Rectal smooth muscle tissue (tissue), 1 donor: ENCODE data around the gene LOXL4.

Experiments
- H3K27ac ChIP-seq: one replicate; pipeline ENCODE4 v1.7.0; 2013; ENCODE audit warnings: low read depth, low read length, inconsistent platforms
- H3K27me3 ChIP-seq: one replicate; pipeline ENCODE4 v1.7.0; 2013; ENCODE audit warnings: low read length; ENCODE audit not compliant: control insufficient read depth, insufficient read depth
- H3K36me3 ChIP-seq: one replicate; pipeline ENCODE4 v1.7.0; 2013; ENCODE audit warnings: low read length; ENCODE audit not compliant: control insufficient read depth, insufficient read depth
- H3K4me1 ChIP-seq: one replicate; pipeline ENCODE4 v1.7.0; 2013; ENCODE audit warnings: low read length; ENCODE audit not compliant: control insufficient read depth, insufficient read depth
- H3K4me3 ChIP-seq: one replicate; pipeline ENCODE4 v1.7.0; 2013; ENCODE audit warnings: low read length
- H3K9ac ChIP-seq: one replicate; pipeline ENCODE4 v1.7.0; 2013; ENCODE audit warnings: low read length

LOXL4 gene

DNA sequence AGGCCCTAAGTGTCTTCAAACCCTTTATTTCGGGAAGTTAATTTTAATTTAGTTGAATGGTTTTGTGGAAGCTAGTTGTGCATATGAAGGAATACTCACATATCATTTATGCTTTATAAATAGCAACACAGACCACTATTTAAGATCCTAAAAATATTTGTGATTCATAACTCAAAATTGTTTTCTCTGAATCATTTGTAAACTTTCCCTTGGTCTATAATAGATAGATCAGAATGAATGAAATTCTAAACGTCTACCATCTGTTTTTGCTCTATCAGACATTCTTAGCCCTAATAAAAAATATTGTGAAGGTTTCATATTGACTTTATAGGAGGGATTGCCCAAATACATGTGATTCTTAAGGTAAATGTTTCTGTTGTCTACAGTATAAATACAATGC, 43.5 kb downstream of the LOXL4 start:
- no peaks in the 10 kb centered on the region for H3K4me1 ChIP-seq
- H3K4me3 ChIP-seq, result no peak overlapping the region
- H3K27ac ChIP-seq, result no peak overlapping the region
- no peak overlapping the region for H3K9ac ChIP-seq
- H3K27me3 ChIP-seq, result no peaks in the 10 kb centered on the region
- no peaks in the 10 kb centered on the region for H3K36me3 ChIP-seq

GRCh38 chr10:98223874-98224273, 44.1 kb downstream of the LOXL4 start:
- Histone ChIP-seq H3K9ac (no peak overlapping the region), H3K27me3 (no peaks in the 10 kb centered on the region), H3K27ac (no peak overlapping the region), H3K36me3 (no peaks in the 10 kb centered on the region), H3K4me3 (no peak overlapping the region), H3K4me1 (no peaks in the 10 kb centered on the region)

GRCh38 chr10:98217801-98218200, 50.2 kb downstream of the LOXL4 start:
- Histone ChIP-seq H3K27me3 (no peaks in the 10 kb centered on the region), H3K9ac (no peak overlapping the region), H3K27ac (no peak overlapping the region), H3K4me3 (no peak overlapping the region), H3K4me1 (no peaks in the 10 kb centered on the region), H3K36me3 (no peaks in the 10 kb centered on the region)

DNA sequence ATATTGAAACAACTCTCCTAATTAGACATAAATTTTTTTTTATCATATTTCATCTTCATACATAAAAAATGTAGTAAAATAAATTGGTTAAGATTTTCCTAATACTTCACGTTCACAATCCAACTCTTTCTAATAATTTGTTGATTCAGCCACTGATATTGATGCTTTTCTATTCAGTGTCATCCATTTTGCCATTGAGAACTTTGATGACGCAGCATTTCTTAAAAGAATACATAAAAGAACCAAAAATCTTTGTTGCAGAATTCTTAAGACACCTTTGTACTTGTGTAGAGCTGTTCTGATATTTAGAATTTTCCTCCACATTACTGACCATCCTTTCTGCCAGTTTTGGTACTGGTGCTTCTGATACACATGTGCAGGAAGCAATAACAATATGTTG, 52.6 kb downstream of the LOXL4 start:
- H3K36me3 ChIP-seq, result no peaks in the 10 kb centered on the region
- H3K27ac ChIP-seq, result no peak overlapping the region
- H3K9ac ChIP-seq, result no peak overlapping the region
- H3K27me3 ChIP-seq, result no peaks in the 10 kb centered on the region
- H3K4me1 ChIP-seq, result no peaks in the 10 kb centered on the region
- H3K4me3 ChIP-seq, result no peak overlapping the region

DNA sequence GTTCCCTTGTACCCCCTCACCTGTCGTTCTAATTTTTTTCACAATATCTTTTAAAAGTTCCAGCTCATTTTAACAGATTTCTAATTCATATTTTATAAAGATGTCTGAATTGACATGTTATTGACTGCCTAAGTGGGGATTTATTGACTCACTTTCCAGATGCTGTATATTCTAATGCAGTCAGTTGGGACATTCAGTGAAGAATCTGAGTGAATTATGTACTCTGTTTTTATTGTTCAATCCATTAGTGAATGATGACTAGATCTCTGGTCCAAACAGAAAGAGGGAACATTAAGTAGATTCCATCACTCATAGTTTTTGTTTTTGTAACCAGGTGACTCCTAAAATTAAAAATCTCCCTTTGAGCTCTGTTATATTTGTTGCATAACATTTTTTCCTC, 54.3 kb downstream of the LOXL4 start:
- no peak overlapping the region for H3K4me3 ChIP-seq
- H3K4me1 ChIP-seq, result no peaks in the 10 kb centered on the region
- no peaks in the 10 kb centered on the region for H3K27me3 ChIP-seq
- no peak overlapping the region for H3K9ac ChIP-seq
- no peaks in the 10 kb centered on the region for H3K36me3 ChIP-seq
- no peak overlapping the region for H3K27ac ChIP-seq

- H3K27ac ChIP-seq, result no peak overlapping the region
- H3K36me3 ChIP-seq, result peaks cover 2% of the 10 kb centered on the region
- H3K27me3 ChIP-seq, result no peaks in the 10 kb centered on the region
These were observed 55.8 kb downstream of the LOXL4 start for GRCh38 chr10:98212196-98212595.

GRCh38 chr10:98209441-98209840, 58.6 kb downstream of the LOXL4 start:
- Histone ChIP-seq H3K4me1 (no peaks in the 10 kb centered on the region), H3K4me3 (no peak overlapping the region), H3K9ac (no peak overlapping the region), H3K36me3 (peaks cover 2% of the 10 kb centered on the region), H3K27ac (no peak overlapping the region), H3K27me3 (no peaks in the 10 kb centered on the region)

More at GRCh38 chr10:98212196-98212595, 55.8 kb downstream of the LOXL4 start:
- Histone ChIP-seq H3K4me3 (no peak overlapping the region), H3K4me1 (no peaks in the 10 kb centered on the region), H3K9ac (no peak overlapping the region)

DNA sequence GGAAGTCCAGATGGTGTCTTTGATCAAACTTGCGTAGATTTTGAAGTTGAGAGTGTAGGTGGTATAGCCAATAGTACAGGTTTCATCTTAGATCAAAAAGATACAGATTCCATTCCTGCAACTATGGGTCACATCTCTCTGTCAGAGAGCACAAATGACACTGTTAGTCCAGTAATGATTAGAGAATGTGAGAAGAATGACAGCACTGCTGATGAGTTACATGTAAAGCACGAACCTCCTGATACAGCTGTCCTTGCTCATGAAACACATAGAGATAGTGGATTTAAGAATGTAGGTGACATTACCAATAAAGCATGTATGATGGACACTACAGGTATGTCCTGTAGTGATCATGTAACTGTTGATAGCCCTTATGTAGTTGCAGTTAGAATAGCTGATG, 59.1 kb downstream of the LOXL4 start:
- no peak overlapping the region for H3K9ac ChIP-seq
- no peaks in the 10 kb centered on the region for H3K27me3 ChIP-seq
- H3K4me3 ChIP-seq, result no peak overlapping the region
- H3K36me3 ChIP-seq, result peaks cover 2% of the 10 kb centered on the region
- no peaks in the 10 kb centered on the region for H3K4me1 ChIP-seq
- no peak overlapping the region for H3K27ac ChIP-seq

GRCh38 chr10:98205351-98205750, 62.6 kb downstream of the LOXL4 start:
- H3K4me1 ChIP-seq, result no peaks in the 10 kb centered on the region
- H3K9ac ChIP-seq, result no peak overlapping the region
- H3K36me3 ChIP-seq, result peaks cover 2% of the 10 kb centered on the region

DNA sequence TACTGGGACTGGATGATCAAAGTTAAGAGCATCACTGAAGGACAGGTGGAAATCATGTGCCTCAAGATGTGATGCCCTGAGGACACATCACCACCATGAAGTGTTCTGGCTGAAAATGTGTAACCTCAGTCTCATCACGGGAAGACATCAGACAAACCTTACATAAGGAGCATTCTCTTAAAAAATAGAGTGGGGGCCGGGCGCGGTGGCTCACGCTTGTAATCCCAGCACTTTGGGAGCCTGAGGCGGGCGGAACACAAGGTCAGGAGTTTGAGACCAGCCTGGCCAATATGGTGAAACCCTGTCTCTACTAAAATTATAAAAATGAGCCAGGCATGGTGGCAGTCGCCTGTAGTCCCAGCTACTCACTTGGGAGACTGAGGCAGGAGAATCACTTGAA, 65.6 kb downstream of the LOXL4 start:
- Histone ChIP-seq H3K9ac (no peak overlapping the region), H3K4me1 (no peaks in the 10 kb centered on the region), H3K27ac (no peak overlapping the region), H3K36me3 (no peaks in the 10 kb centered on the region), H3K27me3 (no peaks in the 10 kb centered on the region), H3K4me3 (no peak overlapping the region)

More at GRCh38 chr10:98205351-98205750, 62.6 kb downstream of the LOXL4 start:
- Histone ChIP-seq H3K4me3 (no peak overlapping the region), H3K27me3 (no peaks in the 10 kb centered on the region), H3K27ac (no peak overlapping the region)

DNA sequence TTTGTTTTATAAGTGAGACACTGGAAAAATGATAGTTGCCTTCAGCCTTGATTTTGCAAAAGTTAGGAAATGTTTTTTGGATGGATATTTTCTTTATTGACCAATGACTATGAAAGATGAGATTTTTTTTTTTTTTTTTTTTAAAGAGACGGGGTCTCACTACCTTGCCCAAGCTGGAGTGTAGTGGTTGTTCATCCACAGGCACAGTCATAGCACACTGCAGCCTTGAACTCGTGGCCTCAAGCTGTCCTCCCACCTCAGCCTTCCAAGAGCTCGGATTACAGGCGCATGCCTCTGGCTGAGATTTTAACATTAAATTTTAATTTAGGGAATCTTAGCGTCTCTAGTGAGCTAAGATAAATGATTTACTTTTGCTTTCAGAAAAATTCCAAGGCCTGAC, 66.2 kb downstream of the LOXL4 start:
- no peaks in the 10 kb centered on the region for H3K27me3 ChIP-seq
- H3K9ac ChIP-seq, result no peak overlapping the region
- no peaks in the 10 kb centered on the region for H3K4me1 ChIP-seq
- H3K27ac ChIP-seq, result no peak overlapping the region
- no peaks in the 10 kb centered on the region for H3K36me3 ChIP-seq
- no peak overlapping the region for H3K4me3 ChIP-seq
